OCI-LY7 (cell line): ENCODE measurements around the gene CD55. TPM values are rescaled to one million over a fixed set of nuclear protein-coding genes. Genes with fewer than 3 reads are reported as not detected.

ENCODE experiments used
- BruUV-seq: library from RNA; stranded (reverse); fragments of 400-500 nt; replicated peaks from 2 replicates; lab custom pipeline; 2021; lab: Mats Ljungman, UMichigan
- CTCF ChIA-PET: fragments of 300-600 bp; sonication (Branson Sonifier 250); formaldehyde crosslinking; loops from one replicate; lab custom pipeline; 2022; ENCODE audit warnings: antibody characterized with exemption; ENCODE audit not compliant: unreplicated experiment; lab: Charles Lee
- POLR2A ChIA-PET: fragments of 300-600 bp; sonication (Branson Sonifier 250); formaldehyde crosslinking; loops from one replicate; lab custom pipeline; 2022; ENCODE audit warnings: antibody characterized with exemption; lab: Charles Lee
- DNase-seq: peaks from one replicate; pipeline ENCODE4 v3.0.0-alpha.2; 2015; ENCODE audit warnings: low spot score
- H2AFZ ChIP-seq: fragments of 200-600 bp; sonication (generic), shearing (Covaris generic); 2 replicates; pipeline ENCODE4 v1.6.1; 2014; ENCODE audit warnings: mild to moderate bottlenecking, antibody characterized with exemption, low read length, moderate library complexity
- H3K27ac ChIP-seq: fragments of 200-600 bp; sonication (generic); 2 replicates; pipeline ENCODE4 v1.5.1; 2014; ENCODE audit warnings: mixed run types, low read depth, mild to moderate bottlenecking, moderate library complexity, low read length, inconsistent platforms; ENCODE audit not compliant: poor library complexity, severe bottlenecking
- H3K36me3 ChIP-seq: fragments of 200-600 bp; sonication (generic); 2 replicates; pipeline ENCODE4 v1.6.1; 2014; ENCODE audit warnings: mild to moderate bottlenecking, antibody characterized with exemption, low read length, moderate library complexity, mixed read lengths; ENCODE audit not compliant: insufficient read depth
- H3K4me1 ChIP-seq: fragments of 200-600 bp; sonication (generic); 2 replicates; pipeline ENCODE4 v1.5.1; 2014; ENCODE audit warnings: mild to moderate bottlenecking, low read length; ENCODE audit not compliant: insufficient read depth, poor library complexity, severe bottlenecking
- H3K4me2 ChIP-seq: fragments of 200-600 bp; sonication (generic); 2 replicates; pipeline ENCODE4 v1.6.1; 2014; ENCODE audit warnings: mild to moderate bottlenecking, low read length
- H3K4me3 ChIP-seq: fragments of 200-600 bp; sonication (generic); 2 replicates; pipeline ENCODE4 v1.5.1; 2014; ENCODE audit warnings: mild to moderate bottlenecking, low read depth, low read length; ENCODE audit not compliant: poor library complexity, severe bottlenecking
- H3K79me2 ChIP-seq: fragments of 200-600 bp; sonication (generic); 2 replicates; pipeline ENCODE4 v1.6.1; 2016; ENCODE audit warnings: low read depth, mild to moderate bottlenecking, low read length, moderate library complexity, mixed read lengths; ENCODE audit not compliant: insufficient read depth
- H3K9me2 ChIP-seq: fragments of 200-600 bp; sonication (generic); 2 replicates; pipeline ENCODE4 v1.6.1; 2016; ENCODE audit warnings: mild to moderate bottlenecking, low read length, mixed read lengths; ENCODE audit not compliant: insufficient read depth
- H3K9me3 ChIP-seq: fragments of 200-600 bp; sonication (generic); 2 replicates; pipeline ENCODE4 v1.6.1; 2014; ENCODE audit warnings: mild to moderate bottlenecking, mixed run types, low read length, mixed read lengths
- H4K20me1 ChIP-seq: fragments of 200-600 bp; sonication (generic); 2 replicates; pipeline ENCODE4 v1.6.1; 2014; ENCODE audit warnings: mild to moderate bottlenecking, antibody characterized with exemption, low read length, moderate library complexity, mixed read lengths; ENCODE audit not compliant: insufficient read depth
- EZH2phosphoT487 ChIP-seq: fragments of 200-600 bp; sonication (generic); IDR thresholded peaks from 2 replicates; pipeline ENCODE4 v1.6.1; 2018; ENCODE audit warnings: low read depth, borderline replicate concordance, mild to moderate bottlenecking, mixed run types, antibody characterized with exemption, low read length, moderate library complexity, mixed read lengths
- intact Hi-C: fragments of 100-400 bp; cut with micrococcal nuclease; formaldehyde crosslinking; loops from one replicate; pipeline ENCODE4 v1.10.0; 2022; ENCODE audit not compliant: unreplicated experiment
- total RNA-seq, 2 experiments: library from RNA; depleted of rRNA in 1 of 2; stranded (reverse); fragments of >200 nt in 1 of 2; shearing (Covaris generic) in 1 of 2; gene quantifications; 2 replicates each; pipeline ENCODE4 v1.2.3, GENCODE V29; 2014 to 2022
- TF ChIP-seq, protein P1 (sequence below): fragments of 200-600 bp; sonication (generic); conservative IDR thresholded peaks from 2 replicates; pipeline ENCODE4 v1.5.1; 2014; ENCODE audit warnings: mild to moderate bottlenecking, antibody characterized with exemption, low read length, moderate library complexity, mixed read lengths

Gene CD55
- total RNA-seq, 2 experiments from 2014 or later: 20.0 to 28.1 TPM

DNA sequence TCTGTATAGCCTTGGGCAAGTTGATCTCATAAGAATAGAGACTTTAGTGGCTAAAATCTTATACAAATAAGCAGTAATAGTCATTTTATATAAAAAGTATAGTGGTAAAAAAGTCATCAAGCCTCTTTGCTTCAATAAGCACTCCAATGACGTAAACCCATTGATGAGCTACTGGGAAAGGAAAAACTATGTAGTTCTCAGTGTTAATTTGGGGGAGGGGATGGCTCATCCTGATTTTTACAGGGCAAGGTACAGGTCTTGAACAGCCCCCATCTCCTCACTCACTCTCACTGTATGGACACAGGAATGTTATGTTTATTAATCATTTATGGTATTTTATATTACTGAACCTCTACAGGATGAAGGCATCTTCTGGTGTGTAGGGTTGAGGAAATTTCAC, 38.1 kb upstream of the CD55 start:
- intact Hi-C loops: no loop called here
- Histone ChIP-seq H3K9me2 (no peaks in the 10 kb centered on the region), H3K36me3 (no peaks in the 10 kb centered on the region), H2AFZ (no peak overlapping the region), H3K79me2 (no peaks in the 10 kb centered on the region), H3K27ac (no peak overlapping the region), H3K4me3 (no peak overlapping the region), H4K20me1 (no peaks in the 10 kb centered on the region), H3K4me1 (no peaks in the 10 kb centered on the region), H3K9me3 (no peaks in the 10 kb centered on the region), H3K4me2 (no peak overlapping the region)
- ChIA-PET CTCF (no interaction called here), POLR2A (no interaction called here)
- no peak for TF ChIP-seq EZH2phosphoT487
- TF ChIP-seq, protein P1, sequence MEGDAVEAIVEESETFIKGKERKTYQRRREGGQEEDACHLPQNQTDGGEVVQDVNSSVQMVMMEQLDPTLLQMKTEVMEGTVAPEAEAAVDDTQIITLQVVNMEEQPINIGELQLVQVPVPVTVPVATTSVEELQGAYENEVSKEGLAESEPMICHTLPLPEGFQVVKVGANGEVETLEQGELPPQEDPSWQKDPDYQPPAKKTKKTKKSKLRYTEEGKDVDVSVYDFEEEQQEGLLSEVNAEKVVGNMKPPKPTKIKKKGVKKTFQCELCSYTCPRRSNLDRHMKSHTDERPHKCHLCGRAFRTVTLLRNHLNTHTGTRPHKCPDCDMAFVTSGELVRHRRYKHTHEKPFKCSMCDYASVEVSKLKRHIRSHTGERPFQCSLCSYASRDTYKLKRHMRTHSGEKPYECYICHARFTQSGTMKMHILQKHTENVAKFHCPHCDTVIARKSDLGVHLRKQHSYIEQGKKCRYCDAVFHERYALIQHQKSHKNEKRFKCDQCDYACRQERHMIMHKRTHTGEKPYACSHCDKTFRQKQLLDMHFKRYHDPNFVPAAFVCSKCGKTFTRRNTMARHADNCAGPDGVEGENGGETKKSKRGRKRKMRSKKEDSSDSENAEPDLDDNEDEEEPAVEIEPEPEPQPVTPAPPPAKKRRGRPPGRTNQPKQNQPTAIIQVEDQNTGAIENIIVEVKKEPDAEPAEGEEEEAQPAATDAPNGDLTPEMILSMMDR: no peak
- no peak for DNase-seq
- BruUV-seq: no TSS peak

GRCh38 chr1:207284209-207284897, 37.1 kb upstream of the CD55 start:
- Histone ChIP-seq H3K27ac (no peak overlapping the region), H3K4me3 (no peak overlapping the region), H3K36me3 (no peaks in the 10 kb centered on the region), H3K4me1 (no peaks in the 10 kb centered on the region), H3K79me2 (no peaks in the 10 kb centered on the region), H4K20me1 (no peaks in the 10 kb centered on the region), H3K4me2 (no peak overlapping the region), H2AFZ (no peak overlapping the region), H3K9me3 (no peaks in the 10 kb centered on the region), H3K9me2 (no peaks in the 10 kb centered on the region)
- intact Hi-C loops: no loop called here
- no peak for DNase-seq
- no TSS peak for BruUV-seq
- CTCF ChIA-PET: no interaction called here
- TF ChIP-seq, protein P1: no peak
- TF ChIP-seq EZH2phosphoT487: no peak
- POLR2A ChIA-PET: no interaction called here

GRCh38 chr1:207286786-207287468, 34.6 kb upstream of the CD55 start:
- H3K9me2 ChIP-seq: no peaks in the 10 kb centered on the region
- TF ChIP-seq, protein P1: no peak
- CTCF ChIA-PET: no interaction called here
- no peaks in the 10 kb centered on the region for H3K36me3 ChIP-seq
- H3K4me1 ChIP-seq: no peaks in the 10 kb centered on the region
- BruUV-seq: no TSS peak
- no peak overlapping the region for H3K4me2 ChIP-seq
- H3K79me2 ChIP-seq: no peaks in the 10 kb centered on the region
- intact Hi-C loops: no loop called here
- no peaks in the 10 kb centered on the region for H3K9me3 ChIP-seq
- H3K4me3 ChIP-seq: no peak overlapping the region
- no peak overlapping the region for H3K27ac ChIP-seq
- POLR2A ChIA-PET: interaction anchor here (0.9 to 1.1 kb wide), 3 partner anchors 8 to 16 kb away, joined by 3 to 4 read pairs (median 4); no protein-coding TSS in a partner anchor
- no peak for DNase-seq
- no peaks in the 10 kb centered on the region for H4K20me1 ChIP-seq
- H2AFZ ChIP-seq: no peak overlapping the region
